PC-3 (cell line): Measurements from ENCODE around the gene CHURC1. TPM values are rescaled to one million over a fixed set of nuclear protein-coding genes. Genes with fewer than 3 reads are reported as not detected.

Experiments
- ATAC-seq: fragments of 200-7000 bp; cut with Tn5 transposase; 2 replicates; pipeline ENCODE4 v1.9.1; 2020; ENCODE audit warnings: mild to moderate bottlenecking, moderate library complexity
- BruUV-seq: library from RNA; stranded (reverse); fragments of 400-500 nt; replicated peaks from 2 replicates; lab custom pipeline; 2021; lab: Mats Ljungman, UMichigan
- CTCF ChIA-PET: fragments of 300-600 bp; sonication (Branson Sonifier 250); formaldehyde crosslinking; loops from one replicate; lab custom pipeline; 2022; ENCODE audit warnings: antibody characterized with exemption; lab: Charles Lee
- POLR2A ChIA-PET: fragments of 300-600 bp; sonication (Branson Sonifier 250); formaldehyde crosslinking; loops from one replicate; lab custom pipeline; 2022; ENCODE audit warnings: antibody characterized with exemption; ENCODE audit not compliant: unreplicated experiment; lab: Charles Lee
- DNase-seq: peaks from one replicate; pipeline ENCODE4 v3.0.0-alpha.2; 2015
- H2AFZ ChIP-seq: fragments of 300-600 bp; sonication (generic); 2 replicates; pipeline ENCODE4 v1.6.0; 2016; ENCODE audit warnings: antibody characterized with exemption, low read length
- H3F3A ChIP-seq: fragments of 300-600 bp; sonication (generic); one replicate; pipeline ENCODE4 v1.6.0; 2017; ENCODE audit warnings: antibody characterized with exemption, low read length, control low read depth, mild to moderate bottlenecking; ENCODE audit not compliant: unreplicated experiment
- H3K27ac ChIP-seq: fragments of 300-600 bp; sonication (generic); 2 replicates; pipeline ENCODE4 v1.5.1; 2016; ENCODE audit warnings: mild to moderate bottlenecking, low read length
- H3K27me3 ChIP-seq: fragments of 300-600 bp; sonication (generic); 2 replicates; pipeline ENCODE4 v1.6.1; 2016; ENCODE audit warnings: low read length, mixed read lengths
- H3K36me3 ChIP-seq: fragments of 300-600 bp; sonication (generic); 2 replicates; pipeline ENCODE4 v1.6.1; 2016; ENCODE audit warnings: low read depth, mixed run types, low read length, mixed read lengths
- H3K4me1 ChIP-seq: fragments of 300-600 bp; sonication (generic); 2 replicates; pipeline ENCODE4 v1.5.1; 2016; ENCODE audit warnings: low read length; ENCODE audit not compliant: insufficient read depth
- H3K4me2 ChIP-seq: fragments of 300-600 bp; sonication (generic); 2 replicates; pipeline ENCODE4 v1.6.0; 2016; ENCODE audit warnings: low read length
- H3K4me3 ChIP-seq: fragments of 300-600 bp; sonication (generic); 2 replicates; pipeline ENCODE4 v1.5.1; 2016; ENCODE audit warnings: mild to moderate bottlenecking, low read length, mixed read lengths
- H3K79me2 ChIP-seq: fragments of 300-600 bp; sonication (generic); 2 replicates; pipeline ENCODE4 v1.6.1; 2017; ENCODE audit warnings: low read length, mixed read lengths
- H3K9ac ChIP-seq: fragments of 300-600 bp; sonication (generic); 2 replicates; pipeline ENCODE4 v1.6.0; 2016; ENCODE audit warnings: mild to moderate bottlenecking, low read length
- H3K9me2 ChIP-seq: fragments of 300-600 bp; sonication (generic); replicated peaks from 2 replicates; pipeline ENCODE4 v1.6.1; 2016; ENCODE audit warnings: mixed run types, low read length, mixed read lengths
- H3K9me3 ChIP-seq: fragments of 300-600 bp; sonication (generic); 2 replicates; pipeline ENCODE4 v1.6.1; 2016; ENCODE audit warnings: low read length, mixed read lengths
- H4K20me1 ChIP-seq: fragments of 300-600 bp; sonication (generic); 2 replicates; pipeline ENCODE4 v1.6.1; 2016; ENCODE audit warnings: low read length, mixed read lengths
- CTCF ChIP-seq: fragments of 300-600 bp; sonication (generic); conservative IDR thresholded peaks from 2 replicates; pipeline ENCODE4 v1.5.1; 2017; ENCODE audit warnings: antibody characterized with exemption, low read depth, mild to moderate bottlenecking, low read length
- EZH2 ChIP-seq: fragments of 300-600 bp; sonication (generic); IDR thresholded peaks from one replicate; pipeline ENCODE4 v1.6.1; 2017; ENCODE audit warnings: antibody characterized with exemption, mild to moderate bottlenecking, low read length; ENCODE audit not compliant: unreplicated experiment
- EZH2phosphoT487 ChIP-seq: fragments of 300-600 bp; sonication (generic); IDR thresholded peaks from 2 replicates; pipeline ENCODE4 v1.6.1; 2018; ENCODE audit warnings: mild to moderate bottlenecking, antibody characterized with exemption, low read length, borderline replicate concordance
- intact Hi-C: fragments of 100-400 bp; cut with micrococcal nuclease; formaldehyde crosslinking; loops from 2 replicates; pipeline ENCODE4 v1.9.0; 2023
- total RNA-seq: library from RNA; depleted of rRNA; stranded (reverse); fragments of >200 nt; gene quantifications from 2 replicates; pipeline ENCODE4 v1.2.3, GENCODE V29; 2014

The CHURC1 gene
- total RNA-seq, 1 experiment from 2014 or later = 50.3 TPM

GRCh38 chr14:64968167-64968566 is 53.9 kb downstream of the CHURC1 start:
- POLR2A ChIA-PET = interaction anchor here (0.5 kb wide), 1 partner anchor 42 kb away, joined by 14 read pairs; no protein-coding TSS in a partner anchor
- no peaks in the 10 kb centered on the region for H3F3A ChIP-seq
- no TSS peak for BruUV-seq
- no peak overlapping the region for H3K4me2 ChIP-seq
- no peaks in the 10 kb centered on the region for H4K20me1 ChIP-seq
- no peak overlapping the region for H3K4me3 ChIP-seq
- H3K9me2 ChIP-seq = no peaks in the 10 kb centered on the region
- CTCF ChIA-PET = interaction anchor here (0.7 kb wide), 1 partner anchor 82 kb away, joined by 3 read pairs; no protein-coding TSS in a partner anchor
- TF ChIP-seq EZH2phosphoT487 (no peak), EZH2 (no peak), CTCF (no peak)
- no peak for ATAC-seq
- DNase-seq = no peak
- no peak overlapping the region for H3K9ac ChIP-seq
- no peaks in the 10 kb centered on the region for H3K9me3 ChIP-seq
- H3K79me2 ChIP-seq = no peaks in the 10 kb centered on the region
- H3K36me3 ChIP-seq = no peaks in the 10 kb centered on the region
- H3K27ac ChIP-seq = no peak overlapping the region
- no peaks in the 10 kb centered on the region for H3K27me3 ChIP-seq
- intact Hi-C loops = no loop called here
- H2AFZ ChIP-seq = no peak overlapping the region
- H3K4me1 ChIP-seq = peaks cover 29% of the 10 kb centered on the region

GRCh38 chr14:64968651-64969050 is 54.4 kb downstream of the CHURC1 start:
- Histone ChIP-seq H3K4me1 (peaks cover 29% of the 10 kb centered on the region), H3K79me2 (no peaks in the 10 kb centered on the region), H3K27ac (no peak overlapping the region), H3K4me2 (no peak overlapping the region), H3K4me3 (no peak overlapping the region), H3K9me3 (no peaks in the 10 kb centered on the region), H2AFZ (no peak overlapping the region), H3K9ac (no peak overlapping the region), H3F3A (no peaks in the 10 kb centered on the region), H3K9me2 (no peaks in the 10 kb centered on the region), H3K27me3 (no peaks in the 10 kb centered on the region), H3K36me3 (no peaks in the 10 kb centered on the region), H4K20me1 (no peaks in the 10 kb centered on the region)
- POLR2A ChIA-PET = interaction anchor here (0.5 to 0.7 kb wide), 2 partner anchors 29 to 43 kb away, joined by 3 to 14 read pairs; no protein-coding TSS in a partner anchor
- no TSS peak for BruUV-seq
- ATAC-seq (no peak), DNase-seq (no peak)
- intact Hi-C loops = no loop called here
- TF ChIP-seq CTCF (no peak), EZH2phosphoT487 (no peak), EZH2 (no peak)
- CTCF ChIA-PET = interaction anchor here (0.6 to 0.7 kb wide), 2 partner anchors 82 to 172 kb away, joined by 3 read pairs; no protein-coding TSS in a partner anchor

- no TSS peak for BruUV-seq
- no peak overlapping the region for H3K27ac ChIP-seq
Observed at GRCh38 chr14:64970041-64970440, 55.8 kb downstream of the CHURC1 start.

More at GRCh38 chr14:64970041-64970440, 55.8 kb downstream of the CHURC1 start:
- H4K20me1 ChIP-seq = no peaks in the 10 kb centered on the region
- no peak for TF ChIP-seq CTCF
- TF ChIP-seq EZH2 = no peak
- TF ChIP-seq EZH2phosphoT487 = no peak
- H3K9ac ChIP-seq = no peak overlapping the region
- no peak overlapping the region for H2AFZ ChIP-seq
- no peaks in the 10 kb centered on the region for H3K9me3 ChIP-seq
- no peaks in the 10 kb centered on the region for H3K79me2 ChIP-seq
- no peak for ATAC-seq
- H3K27me3 ChIP-seq = no peaks in the 10 kb centered on the region
- DNase-seq = no peak
- no peaks in the 10 kb centered on the region for H3F3A ChIP-seq
- no peak overlapping the region for H3K4me3 ChIP-seq
- peaks cover 29% of the 10 kb centered on the region for H3K4me1 ChIP-seq
- peak overlapping the region; percentile 94; the same call in 1 of the 2 replicates for H3K4me2 ChIP-seq
- H3K9me2 ChIP-seq = no peaks in the 10 kb centered on the region
- ChIA-PET POLR2A (no interaction called here), CTCF (interaction anchor here (0.7 kb wide), 1 partner anchor 17 kb away, joined by 3 read pairs; the partner anchor contains the start of gene FNTB)
- no peaks in the 10 kb centered on the region for H3K36me3 ChIP-seq
- intact Hi-C loops = no loop called here
